Erythroblast (primary cell): ENCODE data around the gene CLDN4.

Source experiments
- GATA1 ChIP-seq: IDR thresholded peaks from 2 replicates; pipeline ENCODE4 v1.6.1; 2011; ENCODE audit warnings: low read depth, mild to moderate bottlenecking, control low read depth, low read length, moderate library complexity
- POLR2A ChIP-seq: IDR thresholded peaks from 2 replicates; pipeline ENCODE4 v1.6.1; 2011; ENCODE audit warnings: mild to moderate bottlenecking, low read length

- TF ChIP-seq POLR2A (no peak), GATA1 (no peak)
Observed at GRCh38 chr7:73856941-73857340, 26.1 kb downstream of the CLDN4 start.
